ENCODE results near the gene SLC25A21.

- TF ChIP-seq CTCF (IDR thresholded peaks at IDR 0.05; ENCODE audit: insufficient read depth, low read length, poor library complexity, severe bottlenecking) (no peak), EZH2phosphoT487 (conservative IDR thresholded peaks at IDR 0.05; ENCODE audit: low read length) (no peak)
These were observed 50.1 kb downstream of the SLC25A21 start for GRCh38 chr14:37122288-37122687.

Data from SU-DHL-6 (cell line).